Activated B cell treated with CpG ODN at 0.5 μM for 24 hours (primary cell): Measurements from ENCODE around the gene TTLL6. TPM values are rescaled to one million over a fixed set of nuclear protein-coding genes. Genes with fewer than 3 reads are reported as not detected.
"Not testable (repeated sequence)": the region's sequence is repeated elsewhere in the genome, so short reads cannot be mapped to it uniquely, and the experiment has no call there.

ENCODE experiments used
- ATAC-seq: fragments of 200-7000 bp; cut with Tn5 transposase; one replicate; pipeline ENCODE4 v1.10.0; 2021; ENCODE audit warnings: low read depth, mild to moderate bottlenecking, moderate library complexity
- CTCF ChIA-PET: fragments of 350-600 bp; sonication (Branson Sonifier 250); formaldehyde crosslinking; loops from one replicate; lab custom pipeline; 2021; ENCODE audit warnings: antibody characterized with exemption; lab: Charles Lee
- POLR2A ChIA-PET: fragments of 350-600 bp; sonication (Branson Sonifier 250); formaldehyde crosslinking; loops from one replicate; lab custom pipeline; 2021; ENCODE audit warnings: antibody characterized with exemption; lab: Charles Lee
- DNase-seq: peaks from one replicate; pipeline ENCODE4 v3.0.0; 2022
- H3K27ac Mint-ChIP-seq: one replicate; pipeline ENCODE4 v1.8.0; 2020; ENCODE audit warnings: mixed read lengths
- H3K27me3 Mint-ChIP-seq: one replicate; pipeline ENCODE4 v1.8.0; 2021; ENCODE audit warnings: mixed read lengths
- H3K36me3 Mint-ChIP-seq: one replicate; pipeline ENCODE4 v1.8.0; 2021; ENCODE audit warnings: low read depth, mixed read lengths
- H3K4me1 Mint-ChIP-seq: one replicate; pipeline ENCODE4 v1.8.0; 2021; ENCODE audit warnings: mixed read lengths
- H3K4me3 Mint-ChIP-seq: one replicate; pipeline ENCODE4 v1.8.0; 2020; ENCODE audit warnings: mild to moderate bottlenecking, mixed read lengths
- H3K9me3 Mint-ChIP-seq: one replicate; pipeline ENCODE4 v1.8.0; 2020; ENCODE audit warnings: mixed read lengths
- intact Hi-C: fragments of 100-400 bp; cut with micrococcal nuclease; formaldehyde crosslinking; loops from one replicate; pipeline ENCODE4 v1.15.1; 2024
- total RNA-seq: library from RNA; stranded (reverse); gene quantifications from 2 replicates; pipeline ENCODE4 v1.2.3, GENCODE V29; 2022
- TF ChIP-seq, protein P1 (sequence below): fragments of 200-600 bp; IDR thresholded peaks from one replicate; pipeline ENCODE4 v1.8.0; 2022; ENCODE audit warnings: antibody characterized with exemption, mild to moderate bottlenecking

Gene TTLL6
- total RNA-seq, 1 donor from 2014 or later = not detected

DNA sequence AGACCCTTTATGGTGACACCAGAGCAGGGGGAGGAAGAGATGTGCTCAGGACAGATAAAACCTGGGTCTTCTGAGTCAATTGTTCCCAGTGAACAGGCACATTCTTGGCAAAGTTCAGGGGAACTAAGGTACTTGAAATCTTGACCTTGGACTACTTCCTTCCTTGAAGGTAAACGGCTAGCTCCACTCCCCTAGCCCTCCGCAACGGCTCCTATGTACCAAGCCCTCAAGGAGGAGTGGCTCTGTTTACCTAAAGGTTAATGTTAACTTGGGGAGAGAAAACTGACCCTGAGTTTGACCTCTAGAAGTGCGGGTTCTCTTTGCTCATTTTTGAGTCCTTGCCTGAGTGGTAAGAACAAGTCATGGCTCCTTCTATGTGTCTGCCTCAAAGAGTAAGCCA, 7.8 kb downstream of the TTLL6 start:
- peaks cover 18% of the 10 kb centered on the region for H3K27me3 Mint-ChIP-seq
- no peak overlapping the region for H3K4me3 Mint-ChIP-seq
- TF ChIP-seq, protein P1, sequence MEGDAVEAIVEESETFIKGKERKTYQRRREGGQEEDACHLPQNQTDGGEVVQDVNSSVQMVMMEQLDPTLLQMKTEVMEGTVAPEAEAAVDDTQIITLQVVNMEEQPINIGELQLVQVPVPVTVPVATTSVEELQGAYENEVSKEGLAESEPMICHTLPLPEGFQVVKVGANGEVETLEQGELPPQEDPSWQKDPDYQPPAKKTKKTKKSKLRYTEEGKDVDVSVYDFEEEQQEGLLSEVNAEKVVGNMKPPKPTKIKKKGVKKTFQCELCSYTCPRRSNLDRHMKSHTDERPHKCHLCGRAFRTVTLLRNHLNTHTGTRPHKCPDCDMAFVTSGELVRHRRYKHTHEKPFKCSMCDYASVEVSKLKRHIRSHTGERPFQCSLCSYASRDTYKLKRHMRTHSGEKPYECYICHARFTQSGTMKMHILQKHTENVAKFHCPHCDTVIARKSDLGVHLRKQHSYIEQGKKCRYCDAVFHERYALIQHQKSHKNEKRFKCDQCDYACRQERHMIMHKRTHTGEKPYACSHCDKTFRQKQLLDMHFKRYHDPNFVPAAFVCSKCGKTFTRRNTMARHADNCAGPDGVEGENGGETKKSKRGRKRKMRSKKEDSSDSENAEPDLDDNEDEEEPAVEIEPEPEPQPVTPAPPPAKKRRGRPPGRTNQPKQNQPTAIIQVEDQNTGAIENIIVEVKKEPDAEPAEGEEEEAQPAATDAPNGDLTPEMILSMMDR = no peak
- no peaks in the 10 kb centered on the region for H3K36me3 Mint-ChIP-seq
- no peak for ATAC-seq
- intact Hi-C loops = no loop called here
- H3K9me3 Mint-ChIP-seq = no peaks in the 10 kb centered on the region
- H3K27ac Mint-ChIP-seq = no peak overlapping the region
- peaks cover 4% of the 10 kb centered on the region for H3K4me1 Mint-ChIP-seq
- CTCF ChIA-PET = interaction anchor here (18.2 kb wide), 1 partner anchor 73 kb away, joined by 379 read pairs; no protein-coding TSS in a partner anchor
- POLR2A ChIA-PET = no interaction called here
- no peak for DNase-seq

DNA sequence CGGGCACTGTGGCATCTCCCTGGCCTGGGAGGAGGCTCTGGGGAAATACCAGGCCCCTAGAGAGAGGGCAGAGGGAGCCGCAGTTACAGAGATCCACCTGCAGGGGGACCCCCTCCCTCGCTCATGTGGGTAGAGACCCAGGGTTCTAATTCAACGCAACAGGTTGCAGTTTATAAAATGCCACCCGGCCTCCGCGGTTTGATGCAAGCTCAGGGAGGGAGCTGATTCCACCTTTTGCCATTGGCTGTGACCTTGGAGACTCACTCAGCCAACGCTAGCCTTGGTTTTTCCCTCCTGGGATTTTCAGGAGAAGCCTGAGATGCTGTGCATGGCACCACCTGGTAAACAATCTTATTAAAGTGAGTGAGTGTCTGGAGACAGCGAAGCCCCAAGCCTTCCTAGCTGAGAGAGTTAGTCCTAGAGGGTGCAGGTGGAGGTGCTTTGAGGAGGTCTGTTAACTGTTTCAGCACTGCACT, 12.1 kb downstream of the TTLL6 start:
- peak; percentile 57 for DNase-seq
- H3K27ac Mint-ChIP-seq = no peak overlapping the region
- H3K4me3 Mint-ChIP-seq = no peak overlapping the region
- H3K27me3 Mint-ChIP-seq = peaks cover 23% of the 10 kb centered on the region
- TF ChIP-seq, protein P1 = peak; percentile 26
- ATAC-seq = peak; percentile 96
- intact Hi-C loops = loop anchor here (1.0 kb wide), 4 partner anchors 9 to 227 kb away; no protein-coding TSS in a partner anchor
- POLR2A ChIA-PET = interaction anchor here (0.7 to 1.1 kb wide), 2 partner anchors 9 to 74 kb away, joined by 3 to 5 read pairs; no protein-coding TSS in a partner anchor
- peaks cover 4% of the 10 kb centered on the region for H3K4me1 Mint-ChIP-seq
- H3K36me3 Mint-ChIP-seq = no peaks in the 10 kb centered on the region
- H3K9me3 Mint-ChIP-seq = no peaks in the 10 kb centered on the region
- CTCF ChIA-PET = interaction anchor here (1.1 to 18.2 kb wide), 6 partner anchors 8 to 228 kb away, joined by 3 to 379 read pairs (median 6); no protein-coding TSS in a partner anchor

GRCh38 chr17:48800626-48801217, 16.3 kb downstream of the TTLL6 start:
- ATAC-seq (no peak), DNase-seq (no peak)
- Mint-ChIP-seq H3K27ac (no peak overlapping the region), H3K9me3 (no peaks in the 10 kb centered on the region), H3K4me1 (peaks cover 4% of the 10 kb centered on the region), H3K4me3 (no peak overlapping the region), H3K36me3 (no peaks in the 10 kb centered on the region), H3K27me3 (peaks cover 31% of the 10 kb centered on the region)
- TF ChIP-seq, protein P1 = no peak
- intact Hi-C loops = no loop called here
- ChIA-PET CTCF (interaction anchor here (0.9 kb wide), 1 partner anchor 13 kb away, joined by 3 read pairs; no protein-coding TSS in a partner anchor), POLR2A (no interaction called here)

DNA sequence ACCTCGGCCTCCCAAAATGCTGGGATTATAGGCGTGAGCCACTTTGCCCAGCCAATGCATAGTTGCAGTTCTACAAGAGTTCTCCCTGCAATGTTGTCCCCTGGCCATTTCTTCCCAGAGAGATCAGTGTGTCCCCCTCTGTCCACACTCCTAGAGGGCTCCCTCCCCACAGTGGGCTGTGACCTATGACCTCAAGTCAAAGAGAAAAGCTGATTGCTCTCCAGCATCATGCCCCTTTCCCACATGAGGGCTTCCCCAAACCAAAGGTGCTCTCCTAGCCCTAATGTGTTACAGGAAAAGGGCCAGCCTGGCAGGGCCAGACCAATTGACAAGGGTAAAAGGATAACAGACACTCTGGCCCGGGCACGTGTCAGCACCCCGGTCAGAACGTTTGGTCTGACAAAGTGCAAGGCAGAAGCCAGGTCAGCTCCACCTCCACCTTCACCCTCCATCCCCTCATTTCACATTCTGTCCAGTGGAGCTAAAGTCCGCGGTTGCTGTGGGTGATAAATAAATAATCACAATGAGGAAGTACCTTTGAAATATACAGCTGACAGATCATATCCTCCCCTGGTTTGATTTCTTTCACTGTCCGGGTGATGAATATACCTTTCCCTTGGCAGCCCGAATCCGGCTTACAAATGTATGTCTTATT, 17.8 kb downstream of the TTLL6 start:
- H3K9me3 Mint-ChIP-seq = no peaks in the 10 kb centered on the region
- H3K4me3 Mint-ChIP-seq = no peak overlapping the region
- ChIA-PET POLR2A (no interaction called here), CTCF (interaction anchor here (1.2 to 1.7 kb wide), 2 partner anchors 80 to 85 kb away, joined by 3 to 10 read pairs; no protein-coding TSS in a partner anchor)
- H3K36me3 Mint-ChIP-seq = no peaks in the 10 kb centered on the region
- H3K27me3 Mint-ChIP-seq = peaks cover 28% of the 10 kb centered on the region
- no peaks in the 10 kb centered on the region for H3K4me1 Mint-ChIP-seq
- TF ChIP-seq, protein P1 = no peak
- intact Hi-C loops = no loop called here
- ATAC-seq = no peak
- no peak for DNase-seq
- H3K27ac Mint-ChIP-seq = no peak overlapping the region

DNA sequence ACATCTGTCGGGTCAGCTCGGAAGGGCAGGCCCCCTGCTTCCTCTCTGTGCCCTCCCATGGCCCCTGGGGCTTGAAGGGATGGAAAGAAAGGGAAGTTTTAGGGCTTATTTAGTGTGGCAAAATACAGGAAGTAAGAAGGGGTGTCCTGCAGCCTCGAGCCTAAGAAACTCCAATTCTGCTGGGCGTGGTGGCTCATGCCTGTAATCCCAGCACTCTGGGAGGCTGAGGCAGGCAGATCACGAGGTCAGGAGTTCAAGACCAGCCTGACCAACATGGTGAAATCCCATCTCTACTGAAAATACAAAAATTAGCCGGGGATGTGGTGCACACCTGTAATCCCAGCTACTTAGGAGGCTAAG, 20.9 kb downstream of the TTLL6 start:
- H3K9me3 Mint-ChIP-seq, DNase-seq, H3K27ac Mint-ChIP-seq, H3K36me3 Mint-ChIP-seq, ATAC-seq, POLR2A ChIA-PET, H3K4me3 Mint-ChIP-seq, intact Hi-C loops, H3K4me1 Mint-ChIP-seq: not testable (repeated sequence)
- CTCF ChIA-PET = interaction anchor here (0.6 kb wide), 1 partner anchor 827 kb away, joined by 3 read pairs; no protein-coding TSS in a partner anchor
- peaks cover 38% of the 10 kb centered on the region for H3K27me3 Mint-ChIP-seq
